T-helper 1 cell treated with Interleukin-12 subunit alpha and Interleukin-12 subunit beta and Interleukin-4 antibody, amounts not matched to agents 30 μg/mL and 1 μg/mL, for 36 hours (primary cell): ENCODE measurements around the gene KCNAB2.

ENCODE experiments used
- H3K27ac Mint-ChIP-seq: one replicate; pipeline ENCODE4 v1.8.0; 2021; ENCODE audit warnings: mild to moderate bottlenecking, mixed read lengths
- H3K27me3 Mint-ChIP-seq: one replicate; pipeline ENCODE4 v1.8.0; 2021; ENCODE audit warnings: low read depth, mixed read lengths
- H3K36me3 Mint-ChIP-seq: one replicate; pipeline ENCODE4 v1.8.0; 2021; ENCODE audit warnings: low read depth, mixed read lengths
- H3K4me1 Mint-ChIP-seq: one replicate; pipeline ENCODE4 v1.8.0; 2021; ENCODE audit warnings: low read depth, mixed read lengths
- H3K4me3 Mint-ChIP-seq: one replicate; pipeline ENCODE4 v1.8.0; 2021; ENCODE audit warnings: mild to moderate bottlenecking, moderate library complexity, mixed read lengths
- H3K9me3 Mint-ChIP-seq: one replicate; pipeline ENCODE4 v1.8.0; 2021; ENCODE audit warnings: mixed read lengths

Gene KCNAB2

GRCh38 chr1:6126028-6126427 is 80.3 kb downstream of the KCNAB2 start:
- no peaks in the 10 kb centered on the region for H3K9me3 Mint-ChIP-seq
- H3K27me3 Mint-ChIP-seq: no peaks in the 10 kb centered on the region
- peaks cover 3% of the 10 kb centered on the region for H3K4me1 Mint-ChIP-seq
- H3K36me3 Mint-ChIP-seq: no peaks in the 10 kb centered on the region
- H3K4me3 Mint-ChIP-seq: no peak overlapping the region
- no peak overlapping the region for H3K27ac Mint-ChIP-seq

GRCh38 chr1:6126521-6127067 is 80.9 kb downstream of the KCNAB2 start:
- peaks cover 3% of the 10 kb centered on the region for H3K4me1 Mint-ChIP-seq
- H3K27ac Mint-ChIP-seq: no peak overlapping the region
- no peaks in the 10 kb centered on the region for H3K27me3 Mint-ChIP-seq
- no peaks in the 10 kb centered on the region for H3K36me3 Mint-ChIP-seq
- H3K9me3 Mint-ChIP-seq: no peaks in the 10 kb centered on the region
- no peak overlapping the region for H3K4me3 Mint-ChIP-seq

- Mint-ChIP-seq H3K27me3 (peaks cover 3% of the 10 kb centered on the region), H3K27ac (no peak overlapping the region), H3K36me3 (no peaks in the 10 kb centered on the region), H3K4me3 (no peak overlapping the region), H3K4me1 (peaks cover 3% of the 10 kb centered on the region), H3K9me3 (peaks cover 6% of the 10 kb centered on the region)
These were observed 82.0 kb downstream of the KCNAB2 start for GRCh38 chr1:6127587-6128163.

GRCh38 chr1:6128276-6129081 is 82.8 kb downstream of the KCNAB2 start:
- no peak overlapping the region for H3K27ac Mint-ChIP-seq
- H3K9me3 Mint-ChIP-seq: peaks cover 6% of the 10 kb centered on the region
- peaks cover 3% of the 10 kb centered on the region for H3K4me1 Mint-ChIP-seq
- no peaks in the 10 kb centered on the region for H3K36me3 Mint-ChIP-seq
- no peak overlapping the region for H3K4me3 Mint-ChIP-seq
- peaks cover 3% of the 10 kb centered on the region for H3K27me3 Mint-ChIP-seq

GRCh38 chr1:6129313-6129712 is 83.6 kb downstream of the KCNAB2 start:
- Mint-ChIP-seq H3K4me3 (no peak overlapping the region), H3K4me1 (peaks cover 3% of the 10 kb centered on the region), H3K27ac (no peak overlapping the region), H3K9me3 (peaks cover 6% of the 10 kb centered on the region), H3K27me3 (peaks cover 3% of the 10 kb centered on the region), H3K36me3 (no peaks in the 10 kb centered on the region)

- Mint-ChIP-seq H3K27me3 (peaks cover 3% of the 10 kb centered on the region), H3K4me3 (no peak overlapping the region), H3K9me3 (peaks cover 6% of the 10 kb centered on the region), H3K27ac (no peak overlapping the region), H3K4me1 (peaks cover 3% of the 10 kb centered on the region), H3K36me3 (no peaks in the 10 kb centered on the region)
These were observed 84.3 kb downstream of the KCNAB2 start for GRCh38 chr1:6130036-6130435.

- peaks cover 3% of the 10 kb centered on the region for H3K27me3 Mint-ChIP-seq
These were observed 84.9 kb downstream of the KCNAB2 start for GRCh38 chr1:6130596-6130995.

GRCh38 chr1:6131561-6131960 is 85.9 kb downstream of the KCNAB2 start:
- H3K9me3 Mint-ChIP-seq: peaks cover 6% of the 10 kb centered on the region
- no peak overlapping the region for H3K4me3 Mint-ChIP-seq
- no peaks in the 10 kb centered on the region for H3K36me3 Mint-ChIP-seq
- peaks cover 3% of the 10 kb centered on the region for H3K27me3 Mint-ChIP-seq
- no peak overlapping the region for H3K27ac Mint-ChIP-seq
- H3K4me1 Mint-ChIP-seq: peaks cover 3% of the 10 kb centered on the region

More at GRCh38 chr1:6130596-6130995, 84.9 kb downstream of the KCNAB2 start:
- H3K9me3 Mint-ChIP-seq: peaks cover 6% of the 10 kb centered on the region
- H3K4me3 Mint-ChIP-seq: no peak overlapping the region
- H3K4me1 Mint-ChIP-seq: peaks cover 3% of the 10 kb centered on the region
- H3K36me3 Mint-ChIP-seq: no peaks in the 10 kb centered on the region
- H3K27ac Mint-ChIP-seq: no peak overlapping the region

GRCh38 chr1:6133146-6133895 is 87.6 kb downstream of the KCNAB2 start:
- no peaks in the 10 kb centered on the region for H3K36me3 Mint-ChIP-seq
- H3K4me1 Mint-ChIP-seq: peaks cover under 1% of the 10 kb centered on the region
- peaks cover 6% of the 10 kb centered on the region for H3K9me3 Mint-ChIP-seq
- H3K4me3 Mint-ChIP-seq: no peak overlapping the region
- no peak overlapping the region for H3K27ac Mint-ChIP-seq
- peaks cover 3% of the 10 kb centered on the region for H3K27me3 Mint-ChIP-seq

GRCh38 chr1:6134206-6134605 is 88.5 kb downstream of the KCNAB2 start:
- H3K36me3 Mint-ChIP-seq: no peaks in the 10 kb centered on the region
- H3K9me3 Mint-ChIP-seq: peaks cover 6% of the 10 kb centered on the region
- H3K4me1 Mint-ChIP-seq: peaks cover 1% of the 10 kb centered on the region
- no peak overlapping the region for H3K4me3 Mint-ChIP-seq
- peaks cover 3% of the 10 kb centered on the region for H3K27me3 Mint-ChIP-seq
- H3K27ac Mint-ChIP-seq: no peak overlapping the region

- H3K9me3 Mint-ChIP-seq: peaks cover 6% of the 10 kb centered on the region
- peaks cover 3% of the 10 kb centered on the region for H3K27me3 Mint-ChIP-seq
- no peak overlapping the region for H3K4me3 Mint-ChIP-seq
- H3K27ac Mint-ChIP-seq: no peak overlapping the region
- H3K36me3 Mint-ChIP-seq: no peaks in the 10 kb centered on the region
- H3K4me1 Mint-ChIP-seq: peaks cover 1% of the 10 kb centered on the region
These were observed 89.2 kb downstream of the KCNAB2 start for GRCh38 chr1:6134741-6135510.

- Mint-ChIP-seq H3K36me3 (no peaks in the 10 kb centered on the region), H3K27ac (no peak overlapping the region), H3K4me3 (no peak overlapping the region), H3K27me3 (peaks cover 3% of the 10 kb centered on the region), H3K9me3 (peaks cover 6% of the 10 kb centered on the region), H3K4me1 (peaks cover 1% of the 10 kb centered on the region)
These were observed 91.0 kb downstream of the KCNAB2 start for GRCh38 chr1:6136516-6137220.

GRCh38 chr1:6137758-6138157 is 92.1 kb downstream of the KCNAB2 start:
- H3K27ac Mint-ChIP-seq: no peak overlapping the region
- H3K4me1 Mint-ChIP-seq: peaks cover 3% of the 10 kb centered on the region
- no peaks in the 10 kb centered on the region for H3K27me3 Mint-ChIP-seq
- H3K9me3 Mint-ChIP-seq: no peaks in the 10 kb centered on the region
- no peaks in the 10 kb centered on the region for H3K36me3 Mint-ChIP-seq
- no peak overlapping the region for H3K4me3 Mint-ChIP-seq
